HG03039 (cell line): Measurements from ENCODE around the gene FEZ2.
"Not testable (repeated sequence)": the region's sequence is repeated elsewhere in the genome, so short reads cannot be mapped to it uniquely, and the experiment has no call there.

Source experiments
- ATAC-seq: cut with Tn5 transposase; IDR thresholded peaks from one replicate; pipeline ENCODE4 v1.9.1; 2021; ENCODE audit warnings: mild to moderate bottlenecking, moderate library complexity; ENCODE audit not compliant: unreplicated experiment

Gene FEZ2

GRCh38 chr2:36597532-36598377 is at the start of gene FEZ2:
TSS of gene FEZ2 (minus strand) at chr2:36598168. CDS start at chr2:36598142, 26 bp downstream.
- peak; percentile 98 for ATAC-seq

- ATAC-seq: no peak
These were observed 37.1 kb upstream of the FEZ2 start for GRCh38 chr2:36634981-36635597.

- no peak for ATAC-seq
These were observed 35.6 kb upstream of the FEZ2 start for GRCh38 chr2:36633470-36634092.

- no peak for ATAC-seq
These were observed 28.8 kb upstream of the FEZ2 start for GRCh38 chr2:36626756-36627155.

GRCh38 chr2:36626071-36626470 is 28.1 kb upstream of the FEZ2 start:
- ATAC-seq: no peak

- no peak for ATAC-seq
These were observed 27.3 kb upstream of the FEZ2 start for GRCh38 chr2:36625304-36625703.

- no peak for ATAC-seq
These were observed 22.4 kb upstream of the FEZ2 start for GRCh38 chr2:36620321-36620720.

GRCh38 chr2:36618381-36618780 is 20.4 kb upstream of the FEZ2 start:
- peak; percentile 100 for ATAC-seq

- no peak for ATAC-seq
These were observed 19.0 kb upstream of the FEZ2 start for GRCh38 chr2:36616947-36617346.

GRCh38 chr2:36615222-36615621 is 17.3 kb upstream of the FEZ2 start:
- ATAC-seq: no peak

- ATAC-seq: no peak
These were observed 15.8 kb upstream of the FEZ2 start for GRCh38 chr2:36613801-36614200.

GRCh38 chr2:36611316-36611990 is 13.5 kb upstream of the FEZ2 start:
- ATAC-seq: no peak

- no peak for ATAC-seq
These were observed 11.5 kb upstream of the FEZ2 start for GRCh38 chr2:36609507-36609906.

- no peak for ATAC-seq
These were observed 10.0 kb upstream of the FEZ2 start for GRCh38 chr2:36607947-36608346.

- no peak for ATAC-seq
These were observed 9.0 kb upstream of the FEZ2 start for GRCh38 chr2:36606925-36607324.

- no peak for ATAC-seq
These were observed 7.3 kb upstream of the FEZ2 start for GRCh38 chr2:36605273-36605672.

GRCh38 chr2:36603629-36604028 is 5.7 kb upstream of the FEZ2 start:
- not testable (repeated sequence) for ATAC-seq

- ATAC-seq: no peak
These were observed 901 bp downstream of the FEZ2 start for GRCh38 chr2:36597003-36597531.

GRCh38 chr2:36596397-36596796 is 1.6 kb downstream of the FEZ2 start:
- no peak for ATAC-seq

GRCh38 chr2:36594849-36595248 is 3.1 kb downstream of the FEZ2 start:
- no peak for ATAC-seq

- no peak for ATAC-seq
These were observed 8.7 kb downstream of the FEZ2 start for GRCh38 chr2:36589230-36589630.
